Tongue (tissue), 2 donors: ENCODE results near the gene PUS10. TPM values are rescaled to one million over a fixed set of nuclear protein-coding genes. Genes with fewer than 3 reads are reported as not detected.
"Not testable (repeated sequence)": the region's sequence is repeated elsewhere in the genome, so short reads cannot be mapped to it uniquely, and the experiment has no call there.

Experiments
- DNase-seq: peaks from one replicate; pipeline ENCODE4 v3.0.0-alpha.2; 2015
- total RNA-seq: library from RNA; depleted of rRNA; stranded (reverse); fragments of >200 nt; gene quantifications from one replicate; pipeline ENCODE4 v1.2.3, GENCODE V29; 2014

The PUS10 gene, protein sequence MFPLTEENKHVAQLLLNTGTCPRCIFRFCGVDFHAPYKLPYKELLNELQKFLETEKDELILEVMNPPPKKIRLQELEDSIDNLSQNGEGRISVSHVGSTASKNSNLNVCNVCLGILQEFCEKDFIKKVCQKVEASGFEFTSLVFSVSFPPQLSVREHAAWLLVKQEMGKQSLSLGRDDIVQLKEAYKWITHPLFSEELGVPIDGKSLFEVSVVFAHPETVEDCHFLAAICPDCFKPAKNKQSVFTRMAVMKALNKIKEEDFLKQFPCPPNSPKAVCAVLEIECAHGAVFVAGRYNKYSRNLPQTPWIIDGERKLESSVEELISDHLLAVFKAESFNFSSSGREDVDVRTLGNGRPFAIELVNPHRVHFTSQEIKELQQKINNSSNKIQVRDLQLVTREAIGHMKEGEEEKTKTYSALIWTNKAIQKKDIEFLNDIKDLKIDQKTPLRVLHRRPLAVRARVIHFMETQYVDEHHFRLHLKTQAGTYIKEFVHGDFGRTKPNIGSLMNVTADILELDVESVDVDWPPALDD
- total RNA-seq: 8.2 TPM

GRCh38 chr2:61017556-61018317, at the start of gene PUS10, which contains the start of gene PEX13:
TSS of gene PUS10 (minus strand) at chr2:61018255. CDS start at chr2:61011890, 6,365 bp downstream.
TSS of gene PEX13 (plus strand) at chr2:61017720. CDS start at chr2:61017760, 40 bp downstream.
- DNase-seq: peak; percentile 90

GRCh38 chr2:61065714-61066709, 48.0 kb upstream of the PUS10 start, which contains the start of gene SANBR:
TSS of gene SANBR (plus strand) at chr2:61065871. CDS start at chr2:61070351, 4,480 bp downstream.
- DNase-seq: peak; percentile 93

- no peak for DNase-seq
These were observed 41.3 kb upstream of the PUS10 start for GRCh38 chr2:61059382-61059781.

DNA sequence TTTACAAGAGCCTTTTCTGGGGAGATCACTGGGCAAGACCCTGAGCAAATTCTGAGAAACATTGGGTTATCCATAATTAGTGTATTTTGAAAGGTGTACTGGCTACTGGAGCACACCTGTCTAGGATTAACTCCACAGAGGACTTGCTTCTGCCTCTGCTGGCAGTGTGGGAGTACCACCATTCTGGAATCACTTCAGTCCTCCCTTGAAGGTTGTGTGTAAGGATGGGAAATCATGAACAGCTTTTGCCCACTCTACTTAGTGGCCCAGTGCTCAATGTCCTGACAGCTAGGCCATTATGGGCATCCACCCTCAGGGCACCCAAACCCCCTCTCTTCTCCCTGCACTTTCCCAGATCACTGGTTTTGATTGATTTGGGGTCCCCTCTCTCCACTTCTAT, 39.5 kb upstream of the PUS10 start:
- DNase-seq: no peak

GRCh38 chr2:61055557-61055956, 37.5 kb upstream of the PUS10 start:
- peak; percentile 47 for DNase-seq

DNA sequence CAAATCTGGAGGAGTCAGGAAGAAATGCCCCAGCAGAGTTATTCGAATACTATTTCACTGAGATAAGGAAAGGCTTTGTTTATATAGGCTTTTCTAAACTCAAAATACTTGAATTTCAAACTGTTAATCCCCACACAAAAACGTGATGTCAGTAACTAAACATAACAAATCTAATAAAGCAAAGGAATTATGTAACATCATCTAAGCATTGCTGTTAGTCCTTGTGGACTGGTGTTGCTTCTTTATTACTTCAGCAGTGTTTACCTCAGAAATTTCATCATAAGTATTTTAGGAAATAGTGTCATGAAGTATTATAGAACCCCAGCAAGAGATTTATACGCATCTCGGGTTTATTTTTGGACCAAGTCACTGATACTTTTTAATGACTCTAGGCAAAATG, 27.9 kb upstream of the PUS10 start:
- peak; percentile 16 for DNase-seq

DNA sequence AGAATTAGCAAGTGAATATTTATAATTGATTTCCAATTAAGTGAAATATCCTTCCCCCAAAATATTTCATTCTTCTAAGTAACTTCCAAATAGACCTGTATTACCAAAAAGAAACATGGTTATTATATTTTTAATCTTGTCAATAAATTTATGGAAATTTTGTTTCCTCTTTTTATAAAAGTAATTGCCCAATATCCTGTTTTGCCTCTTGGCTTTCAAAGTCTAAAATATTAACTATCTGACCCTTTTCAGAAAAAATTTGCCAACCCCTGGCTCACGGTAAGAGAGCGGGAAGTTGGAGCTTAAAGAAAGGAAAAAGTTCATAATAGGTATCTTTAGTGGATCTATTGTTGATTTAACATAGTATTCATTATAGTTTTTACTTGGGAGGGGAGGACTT, 27.2 kb upstream of the PUS10 start:
- no peak for DNase-seq

GRCh38 chr2:61044636-61045035, 26.6 kb upstream of the PUS10 start:
- DNase-seq: no peak

DNA sequence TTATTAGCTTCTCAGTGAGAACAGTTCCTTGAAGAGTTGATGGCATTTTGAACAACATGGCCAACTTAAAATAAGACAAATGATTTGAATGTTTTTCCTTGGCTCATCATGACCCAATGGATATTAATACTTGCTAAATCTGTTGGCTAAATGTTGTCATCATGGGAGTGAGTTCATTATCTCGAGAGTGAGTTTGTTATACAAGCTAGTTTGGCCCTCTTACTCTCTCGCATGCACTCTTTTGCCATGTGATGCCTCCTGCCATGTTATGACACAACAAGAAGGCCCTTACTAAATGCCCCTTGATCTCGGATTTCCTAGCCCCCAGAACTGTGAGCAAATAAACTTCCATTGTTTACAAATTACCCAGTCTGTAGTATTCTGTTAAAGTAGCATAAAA, 24.8 kb upstream of the PUS10 start:
- DNase-seq: no peak

- DNase-seq: not testable (repeated sequence)
These were observed 18.6 kb upstream of the PUS10 start for GRCh38 chr2:61036643-61037042.

GRCh38 chr2:61034592-61034991, 16.5 kb upstream of the PUS10 start:
- DNase-seq: not testable (repeated sequence)

- no peak for DNase-seq
These were observed 11.5 kb upstream of the PUS10 start for GRCh38 chr2:61029533-61029932.

- no peak for DNase-seq
These were observed 5.6 kb upstream of the PUS10 start for GRCh38 chr2:61023670-61024069.

DNA sequence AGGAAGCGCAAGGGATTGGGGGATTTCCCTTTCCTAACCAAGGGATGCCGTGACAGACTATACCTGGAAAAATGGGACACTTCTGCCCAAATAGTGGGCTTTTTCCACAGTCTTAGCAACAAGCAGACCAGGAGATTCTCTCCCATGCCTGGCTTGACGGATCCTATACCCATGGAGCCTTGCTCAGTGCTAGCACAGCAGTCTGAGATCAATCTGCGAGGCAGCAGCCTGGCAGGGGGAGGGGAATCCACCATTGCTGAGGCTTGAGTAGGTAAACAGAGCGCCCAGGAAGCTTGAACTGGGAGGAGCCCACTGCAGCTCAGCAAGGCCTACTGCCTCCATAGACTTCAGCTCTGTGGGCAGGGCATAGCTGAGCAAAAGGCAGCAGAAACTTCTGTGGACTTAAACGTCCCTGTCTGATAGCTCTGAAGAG, 3.2 kb upstream of the PUS10 start:
- DNase-seq: no peak

GRCh38 chr2:61018798-61019197, 743 bp upstream of the PUS10 start:
- DNase-seq: no peak

DNA sequence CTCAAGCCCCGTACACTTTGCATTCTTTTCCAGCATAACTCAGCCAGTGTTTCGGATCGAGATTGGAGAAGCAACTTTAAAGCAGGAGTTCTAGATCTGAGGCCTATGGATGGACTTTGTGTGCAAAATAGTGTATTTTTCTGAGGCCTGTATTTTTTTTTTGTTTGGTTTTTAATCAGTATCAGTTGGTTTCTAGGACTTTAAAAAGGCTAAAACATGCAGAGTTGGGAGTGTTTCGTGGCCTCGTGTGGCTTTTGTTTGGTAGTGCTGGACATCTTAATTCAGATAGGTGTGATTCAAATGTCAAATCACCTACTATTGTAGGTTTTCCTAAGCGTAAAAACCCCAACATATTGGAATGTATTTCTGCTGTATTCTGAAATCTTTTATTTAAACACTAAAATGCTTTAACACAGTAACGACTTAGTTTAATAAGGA, 282 bp upstream of the PUS10 start:
- no peak for DNase-seq

DNA sequence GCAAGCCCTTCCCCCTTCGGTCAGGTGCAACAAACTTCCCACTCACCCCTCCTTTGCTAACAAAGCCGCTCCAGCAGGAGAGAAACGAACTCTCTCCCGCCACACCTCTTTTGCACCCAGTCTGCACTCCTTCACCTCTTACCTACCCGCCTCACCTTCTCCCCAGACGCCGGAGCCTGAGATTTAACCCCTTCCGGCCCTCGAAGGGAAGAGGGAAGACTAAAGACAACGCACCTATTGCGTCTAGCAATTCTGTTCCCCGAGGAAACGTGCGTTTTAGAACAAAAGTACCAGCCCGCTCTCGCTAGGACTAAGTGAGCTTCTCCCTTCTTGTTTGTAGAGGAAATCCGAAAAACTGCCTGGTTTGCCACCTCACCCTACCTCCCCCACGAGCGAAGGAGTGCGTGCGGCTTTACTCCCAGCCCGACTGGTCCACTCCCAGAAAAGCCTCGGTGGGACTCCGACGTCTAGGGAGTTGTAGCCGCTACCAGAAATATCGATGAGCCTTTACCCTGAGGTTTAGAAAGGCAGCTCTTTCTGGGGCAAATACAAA, 976 bp downstream of the PUS10 start:
- DNase-seq: peak; percentile 89

- DNase-seq: peak; percentile 17
These were observed 1.6 kb downstream of the PUS10 start for GRCh38 chr2:61016392-61017002.

GRCh38 chr2:61015976-61016375, 2.1 kb downstream of the PUS10 start:
- peak; percentile 45 for DNase-seq

- DNase-seq: no peak
These were observed 3.3 kb downstream of the PUS10 start for GRCh38 chr2:61014763-61015162.

- no peak for DNase-seq
These were observed 4.7 kb downstream of the PUS10 start for GRCh38 chr2:61013382-61013781.
